GM12892 (cell line): ENCODE results near the gene GVQW3.

ENCODE experiments used
- DNase-seq: peaks from one replicate; pipeline ENCODE4 v3.0.0; 2011; ENCODE audit not compliant: insufficient read length
- FAIRE-seq: peaks from 2 replicates; lab custom pipeline; 2011; peaks lifted over from hg19 to GRCh38; lab: Jason Lieb, UNC
- POLR2A ChIP-seq: IDR thresholded peaks from 2 replicates; pipeline ENCODE4 v1.6.1; 2011; ENCODE audit warnings: low read depth, low read length, control low read depth
- POLR2AphosphoS5 ChIP-seq: IDR thresholded peaks from 2 replicates; pipeline ENCODE4 v1.6.1; 2011; ENCODE audit warnings: low read depth, low read length, control low read depth
- TAF1 ChIP-seq: IDR thresholded peaks from 2 replicates; pipeline ENCODE4 v1.6.1; 2011; ENCODE audit warnings: low read depth, mild to moderate bottlenecking, control low read depth, low read length, borderline replicate concordance

Gene GVQW3

DNA sequence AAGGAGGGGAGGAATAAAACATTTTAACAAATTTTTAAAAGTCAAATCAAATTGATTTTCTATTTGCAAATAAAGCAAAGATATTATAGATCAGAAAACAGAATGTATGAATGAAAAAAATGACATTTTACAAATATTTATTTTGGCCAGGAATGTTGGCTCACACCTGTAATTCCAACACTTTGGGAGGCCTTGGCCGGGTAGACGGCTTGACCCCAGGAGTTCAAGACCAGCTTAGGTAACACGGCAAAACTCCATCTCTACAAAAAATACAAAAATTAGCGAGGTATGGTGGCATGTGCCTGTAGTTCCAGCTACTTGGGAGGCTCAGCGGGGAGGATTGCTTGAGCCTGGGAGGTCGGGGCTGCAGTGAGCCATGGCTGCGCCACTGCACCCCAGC lies 18.4 kb upstream of the GVQW3 start:
- no peak for FAIRE-seq
- no peak for DNase-seq
- TF ChIP-seq TAF1 = no peak

DNA sequence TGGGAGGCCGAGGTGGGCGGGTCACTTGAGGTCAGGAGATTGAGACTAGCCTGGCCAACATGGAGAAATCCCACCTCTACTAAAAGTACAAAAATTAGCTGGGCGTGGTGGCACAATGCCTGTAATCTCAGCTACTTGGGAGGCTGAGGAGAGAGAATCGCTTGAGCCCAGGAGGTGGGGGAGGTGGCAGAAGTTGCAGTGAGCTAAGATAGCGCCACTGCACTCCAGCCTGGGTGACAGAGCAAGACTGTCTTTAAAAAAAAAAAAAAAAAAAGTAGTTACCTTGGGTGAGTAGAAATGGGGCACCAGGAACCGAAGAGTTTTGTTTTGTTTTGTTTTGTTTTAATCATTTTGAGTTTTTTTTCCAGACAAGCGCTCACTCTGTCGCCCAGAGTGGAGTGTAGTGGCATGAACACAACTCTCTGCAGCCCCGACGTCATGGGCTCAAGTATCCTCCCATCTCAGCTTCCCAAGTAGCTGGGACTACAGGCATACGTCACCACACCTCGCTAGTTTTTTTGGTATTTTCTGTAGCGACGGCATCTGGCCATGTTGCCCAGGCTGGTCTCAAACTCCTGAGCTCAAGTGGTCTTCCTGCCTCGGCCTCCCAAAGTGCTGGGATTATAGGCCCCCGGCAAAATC lies 16.0 kb upstream of the GVQW3 start:
- FAIRE-seq (no peak), DNase-seq (no peak)
- no peak for TF ChIP-seq TAF1
- TF ChIP-seq POLR2A = no peak
- TF ChIP-seq POLR2AphosphoS5 = no peak

- DNase-seq (no peak), FAIRE-seq (no peak)
- TF ChIP-seq TAF1 (no peak), POLR2A (no peak), POLR2AphosphoS5 (no peak)
These were observed 12.6 kb upstream of the GVQW3 start for GRCh38 chr11:76368490-76368889.

GRCh38 chr11:76369406-76369805 lies 11.7 kb upstream of the GVQW3 start:
- DNase-seq (no peak), FAIRE-seq (no peak)
- TF ChIP-seq POLR2A = no peak
- no peak for TF ChIP-seq POLR2AphosphoS5
- no peak for TF ChIP-seq TAF1

DNA sequence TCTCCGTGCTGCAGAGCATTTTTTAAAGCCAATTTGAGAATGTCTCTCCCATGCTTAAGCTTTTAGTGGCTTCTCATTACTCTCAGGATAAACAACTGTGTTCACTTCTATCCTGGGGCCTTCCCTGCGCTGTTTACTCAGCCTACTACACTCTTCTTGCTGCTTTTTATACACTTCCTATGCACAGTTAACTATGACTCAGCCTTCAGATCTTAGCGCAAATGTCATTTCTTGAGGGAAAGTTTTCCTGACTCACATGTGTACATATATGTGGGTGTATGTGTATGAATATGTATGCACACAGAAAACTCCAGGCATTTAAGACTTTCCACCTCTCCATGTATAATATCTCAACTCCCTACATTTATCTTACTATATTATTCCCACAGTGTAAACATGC lies 10.0 kb upstream of the GVQW3 start:
- TF ChIP-seq POLR2AphosphoS5 = no peak
- TF ChIP-seq TAF1 = no peak
- no peak for TF ChIP-seq POLR2A
- FAIRE-seq (peak; percentile 70), DNase-seq (no peak)

- TF ChIP-seq TAF1 (no peak), POLR2A (no peak), POLR2AphosphoS5 (no peak)
- no peak for DNase-seq
- peak; percentile 76 for FAIRE-seq
These were observed 4.2 kb upstream of the GVQW3 start for GRCh38 chr11:76376746-76377558.

DNA sequence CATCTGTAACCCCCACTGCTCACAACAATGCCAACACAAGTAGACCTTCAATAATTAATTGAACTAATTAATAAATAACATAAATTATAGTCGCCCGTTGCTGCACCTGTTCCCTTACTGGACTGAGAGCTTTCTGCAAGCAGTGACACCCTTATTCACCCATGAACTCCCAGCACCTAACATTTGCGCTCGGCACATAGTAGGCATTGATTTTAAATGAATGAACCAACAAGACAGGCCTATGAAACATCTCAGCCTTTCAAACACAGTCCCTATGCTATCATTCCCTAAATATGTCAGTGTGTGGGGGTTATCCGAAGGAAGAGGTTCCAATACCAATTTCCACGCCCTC lies 1.3 kb upstream of the GVQW3 start:
- FAIRE-seq = peak; percentile 38
- DNase-seq = no peak

GRCh38 chr11:76380159-76380976 lies 755 bp upstream of the GVQW3 start:
- DNase-seq = peak; percentile 32
- peak; percentile 30 for FAIRE-seq
- TF ChIP-seq POLR2A = no peak; the same call in 1 of the 2 replicates
- TF ChIP-seq POLR2AphosphoS5 = no peak
- no peak for TF ChIP-seq TAF1

More for the DNA sequence above, 1.3 kb upstream of the GVQW3 start:
- TF ChIP-seq POLR2A = no peak
- TF ChIP-seq POLR2AphosphoS5 = no peak
- TF ChIP-seq TAF1 = no peak

- DNase-seq = no peak
- FAIRE-seq = no peak
- TF ChIP-seq POLR2A = no peak
- TF ChIP-seq POLR2AphosphoS5 = no peak
- no peak for TF ChIP-seq TAF1
These were observed 1.1 kb downstream of the GVQW3 start for GRCh38 chr11:76382209-76382608.

GRCh38 chr11:76385903-76386302 lies 4.8 kb downstream of the GVQW3 start:
- DNase-seq (no peak), FAIRE-seq (no peak)
- no peak for TF ChIP-seq POLR2A
- TF ChIP-seq POLR2AphosphoS5 = no peak
- no peak for TF ChIP-seq TAF1

DNA sequence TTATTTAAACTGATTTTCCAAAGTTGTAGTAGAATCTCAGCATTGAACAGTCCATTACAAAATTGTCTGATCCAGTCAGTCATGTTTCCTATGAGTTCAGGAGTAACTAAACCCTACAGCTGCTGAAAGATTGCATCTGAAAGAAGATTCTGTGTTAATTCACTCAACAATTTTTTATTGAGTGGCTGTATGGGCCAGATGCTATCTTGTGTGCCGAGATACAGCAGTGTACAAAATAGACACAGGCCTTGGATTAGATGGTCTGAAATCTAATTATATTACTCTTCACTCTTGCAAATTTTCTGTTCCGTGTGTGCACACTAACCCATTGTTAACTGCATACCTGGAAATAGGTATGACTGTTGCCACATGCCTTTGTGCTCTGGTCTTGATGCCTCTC lies 7.3 kb downstream of the GVQW3 start:
- no peak for FAIRE-seq
- DNase-seq = no peak
- TF ChIP-seq POLR2A (no peak), TAF1 (no peak), POLR2AphosphoS5 (no peak)

DNA sequence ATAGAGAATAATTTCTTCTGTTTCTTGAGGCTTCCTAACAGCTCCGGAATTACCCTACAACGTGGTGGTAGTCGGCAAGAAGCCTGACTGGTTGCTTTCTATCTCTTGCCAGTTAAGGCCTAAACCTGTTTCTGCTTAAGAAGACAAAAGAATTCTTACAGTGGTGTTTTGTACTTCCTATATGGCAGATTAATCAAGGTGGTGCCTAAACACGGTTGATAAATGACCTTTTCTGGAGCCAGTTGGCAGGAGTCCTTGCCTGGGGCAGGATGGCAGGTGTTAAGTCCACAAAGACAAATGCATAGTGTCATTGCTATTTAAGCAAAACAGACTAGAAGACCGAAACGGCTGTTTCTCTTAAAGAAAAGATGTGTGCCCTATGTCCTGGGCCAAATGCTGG lies 9.9 kb downstream of the GVQW3 start:
- no peak for TF ChIP-seq TAF1
- no peak for TF ChIP-seq POLR2AphosphoS5
- no peak for TF ChIP-seq POLR2A
- no peak for FAIRE-seq
- DNase-seq = no peak
